HL-60/S4 treated with retinoic acid at 250 ng/mL for 4 days and 3 days (cell line): ENCODE results near the gene CPEB3.

Experiments
- in situ Hi-C: fragments of 300-500 bp; cut with MboI; formaldehyde crosslinking; loops from 2 replicates; pipeline ENCODE4 v1.7.0; 2022; ENCODE audit warnings: low sequenced_read_pairs

CPEB3 gene

DNA sequence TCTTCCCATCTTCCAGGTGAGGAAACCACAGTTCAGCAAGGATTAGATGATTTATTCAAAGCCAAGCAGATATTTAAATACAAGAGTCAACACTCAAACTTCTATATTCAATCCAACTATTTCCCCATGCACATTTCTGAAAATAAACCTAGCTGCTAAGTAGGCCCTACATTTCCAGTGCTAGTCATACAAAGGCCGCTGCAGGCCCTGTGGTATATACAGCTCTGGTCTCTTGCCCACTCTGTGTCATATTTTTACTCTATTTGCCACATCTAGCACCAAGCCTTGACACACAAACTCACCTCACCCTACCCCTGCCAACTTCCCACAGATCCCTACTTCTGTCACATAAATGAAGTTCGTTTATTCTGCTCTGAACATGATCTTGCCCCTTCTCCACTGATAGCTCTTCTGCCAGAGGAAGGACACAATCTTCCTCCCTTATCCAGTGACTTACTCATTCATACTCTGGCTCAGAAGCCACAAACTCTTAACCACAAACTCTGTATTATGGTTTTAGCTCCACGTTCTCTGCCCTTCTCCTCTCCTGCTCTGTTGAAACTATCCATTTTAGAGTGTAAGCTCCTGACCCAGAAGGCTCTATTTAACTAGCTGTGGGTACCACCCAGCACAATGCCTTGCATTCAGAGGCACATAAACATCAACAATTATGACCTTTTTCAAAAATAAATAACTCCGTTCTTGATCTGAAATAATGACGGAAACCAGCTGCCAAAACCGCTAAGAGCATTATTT is 180.7 kb downstream of the CPEB3 start:
- in situ Hi-C loops: no loop called here

GRCh38 chr10:92108747-92109146 is 182.1 kb downstream of the CPEB3 start:
- in situ Hi-C loops: no loop called here

DNA sequence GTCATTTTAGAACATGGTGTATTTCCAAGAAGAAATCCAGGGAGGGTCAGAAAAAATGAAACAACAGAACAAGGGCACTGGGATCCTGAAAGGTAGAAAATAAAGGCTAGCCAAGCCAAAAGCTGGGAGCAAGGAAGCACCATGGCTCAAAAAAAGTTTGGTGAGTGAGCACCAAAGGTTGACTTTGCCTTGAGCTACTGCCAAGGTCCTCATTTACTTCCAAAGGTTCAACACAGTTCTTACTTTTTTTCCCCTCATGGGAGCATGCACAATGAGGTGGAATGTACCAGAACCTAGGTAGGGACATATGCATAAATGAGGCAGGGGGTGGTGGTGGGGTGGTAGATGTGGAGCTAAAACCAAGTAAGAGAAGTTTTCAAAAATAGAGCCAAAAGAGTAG is 182.8 kb downstream of the CPEB3 start:
- in situ Hi-C loops: no loop called here

- in situ Hi-C loops: no loop called here
These were observed 187.3 kb downstream of the CPEB3 start for GRCh38 chr10:92103376-92104090.

GRCh38 chr10:92102601-92103213 is 188.2 kb downstream of the CPEB3 start:
- in situ Hi-C loops: no loop called here

GRCh38 chr10:92094960-92095359 is 195.9 kb downstream of the CPEB3 start:
- in situ Hi-C loops: no loop called here

DNA sequence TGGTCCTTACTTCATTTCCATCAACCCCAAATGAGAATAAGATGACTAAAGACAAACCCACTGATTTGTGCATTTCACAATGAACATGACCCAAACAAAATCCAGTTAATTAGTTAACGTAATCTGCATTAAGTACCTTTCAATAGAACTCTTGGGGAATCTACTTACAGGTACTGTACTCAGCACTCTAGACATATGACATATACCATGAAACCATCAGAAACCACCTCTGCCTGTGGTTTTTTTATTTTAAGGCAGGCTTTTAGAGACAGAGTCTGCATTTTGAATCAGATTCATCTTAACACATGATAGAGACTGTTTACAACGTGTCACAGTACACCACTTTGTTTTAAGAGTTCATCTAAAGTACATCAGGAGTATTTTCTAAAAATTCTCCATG is 198.9 kb downstream of the CPEB3 start:
- in situ Hi-C loops: no loop called here

GRCh38 chr10:92087750-92088395 is 203.0 kb downstream of the CPEB3 start:
- in situ Hi-C loops: loop anchor here (10.0 kb wide), 1 partner anchor 347 kb away; no protein-coding TSS in a partner anchor

DNA sequence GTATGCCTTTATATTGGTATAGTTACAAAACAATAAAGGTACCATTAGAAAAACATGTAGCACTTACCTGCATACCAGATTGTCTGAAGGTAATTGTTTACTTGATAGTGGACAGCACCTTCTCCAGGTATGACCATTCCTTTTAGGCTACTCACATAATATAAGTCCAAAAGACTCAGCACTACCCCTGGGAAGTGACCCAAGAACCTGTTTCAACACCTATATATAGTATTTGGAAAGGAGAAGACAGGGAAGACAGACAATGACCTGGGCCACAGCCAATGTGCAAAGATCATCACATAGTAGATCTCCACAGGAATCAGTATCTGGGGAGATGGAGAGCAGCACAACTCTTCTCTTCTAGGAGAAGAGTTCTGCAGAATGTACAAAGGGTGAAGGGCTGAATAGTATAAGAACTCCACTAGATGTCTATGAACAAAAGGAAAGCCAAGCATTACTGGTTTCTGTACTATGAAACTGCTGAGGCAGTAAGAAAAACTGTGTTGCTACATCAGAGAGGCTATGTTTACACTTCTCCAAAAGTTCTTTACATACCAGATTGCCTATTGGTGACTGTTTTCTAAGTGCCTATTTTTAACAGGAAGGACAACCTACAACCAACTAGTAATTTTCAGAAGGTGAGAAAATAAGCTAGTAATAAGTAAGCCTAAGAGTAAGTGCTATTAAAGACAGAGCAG is 208.1 kb downstream of the CPEB3 start:
- in situ Hi-C loops: loop anchor here (10.0 kb wide), 1 partner anchor 352 kb away; no protein-coding TSS in a partner anchor

DNA sequence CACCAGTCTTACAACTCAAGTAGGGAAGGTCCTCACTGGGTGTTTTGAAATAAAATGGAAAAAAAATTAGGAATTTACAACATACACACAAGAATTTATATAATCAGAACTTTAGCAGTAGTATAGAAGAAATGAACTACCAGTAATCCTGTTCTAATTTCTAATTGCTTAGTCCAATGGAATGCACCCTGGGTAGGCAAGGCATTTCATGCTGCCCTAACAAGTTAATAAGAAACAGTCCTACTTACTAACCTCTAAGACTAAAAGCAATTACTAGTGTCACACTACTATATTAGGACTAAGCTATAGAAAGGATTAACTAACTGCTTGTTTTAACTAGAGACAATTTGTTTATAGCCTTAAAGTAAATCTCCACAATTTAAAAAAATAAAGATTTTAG is 209.2 kb downstream of the CPEB3 start:
- in situ Hi-C loops: loop anchor here (10.0 kb wide), 1 partner anchor 353 kb away; no protein-coding TSS in a partner anchor

DNA sequence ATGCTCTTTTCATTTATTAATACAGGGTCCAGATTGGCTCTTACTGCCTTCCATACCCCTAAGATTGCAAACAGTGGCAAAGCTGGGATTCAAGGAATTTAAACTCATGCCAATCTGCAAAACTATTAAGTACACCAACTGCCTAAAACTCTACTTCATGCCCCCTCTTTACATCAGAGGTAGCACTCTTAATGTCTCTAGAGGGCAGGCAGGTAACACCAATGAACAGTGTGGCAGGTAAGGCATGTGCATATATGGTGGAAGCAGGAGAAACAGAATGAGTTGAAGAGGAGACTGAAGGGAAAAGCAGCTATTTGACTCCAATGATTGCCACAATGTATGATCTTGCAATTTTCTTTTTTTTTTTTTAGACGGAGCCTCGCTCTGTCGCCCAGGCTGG is 210.6 kb downstream of the CPEB3 start:
- in situ Hi-C loops: loop anchor here (10.0 kb wide), 1 partner anchor 355 kb away; no protein-coding TSS in a partner anchor

DNA sequence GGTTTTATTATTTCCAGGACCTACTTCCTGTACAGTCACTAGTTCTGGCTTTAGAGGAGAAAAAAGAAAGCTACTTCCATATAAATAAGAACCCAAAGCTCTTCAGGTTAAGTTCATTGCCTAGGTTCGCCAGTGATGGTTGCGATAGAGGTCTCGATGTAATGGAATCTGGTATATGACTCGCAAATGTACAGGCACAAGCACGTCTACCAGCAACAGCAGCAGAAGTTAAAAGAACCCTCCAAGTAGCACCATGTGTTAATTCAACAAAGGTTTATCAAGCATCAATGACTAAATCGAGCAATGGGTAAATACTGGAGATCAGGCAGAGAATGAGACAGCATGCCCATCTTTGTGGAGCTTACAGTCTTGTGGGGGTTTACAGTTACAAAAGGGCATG is 211.9 kb downstream of the CPEB3 start:
- in situ Hi-C loops: no loop called here

- in situ Hi-C loops: no loop called here
These were observed 214.2 kb downstream of the CPEB3 start for GRCh38 chr10:92076722-92077121.

- in situ Hi-C loops: no loop called here
These were observed 215.0 kb downstream of the CPEB3 start for GRCh38 chr10:92075829-92076228.

DNA sequence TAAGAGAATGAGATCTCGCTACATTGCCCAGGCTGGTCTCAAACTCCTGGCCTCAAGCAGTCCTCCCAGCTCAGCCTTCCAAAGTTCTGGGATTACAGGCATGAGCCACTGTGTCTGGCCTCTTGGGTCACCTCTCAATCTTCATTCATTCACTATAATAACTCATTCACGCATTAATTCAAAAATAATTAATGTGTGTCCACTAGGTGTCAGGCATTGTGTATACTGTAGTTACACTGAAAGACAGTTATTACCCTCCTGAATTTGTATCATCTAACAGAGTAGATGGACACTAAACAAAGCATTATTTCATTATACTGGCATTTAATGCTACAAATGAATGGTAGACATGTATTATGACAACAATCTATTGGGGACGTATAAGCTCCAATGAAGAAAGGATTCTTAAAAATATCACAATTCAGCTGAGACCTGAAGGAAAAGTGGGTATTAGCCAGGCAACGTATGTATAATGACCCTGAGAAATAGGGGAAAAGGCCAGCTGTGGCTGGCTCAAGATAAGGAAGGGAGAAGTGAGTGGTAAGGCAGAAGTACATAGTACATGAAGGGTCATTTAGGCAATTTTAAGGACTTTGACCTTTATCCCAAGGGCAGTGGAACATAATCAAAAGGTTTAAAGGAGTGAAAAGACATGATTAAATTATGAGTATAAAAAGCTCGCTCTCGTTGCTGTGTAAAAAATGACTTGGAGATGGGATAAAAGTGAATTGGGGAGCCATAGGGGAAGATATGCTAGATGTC is 216.6 kb downstream of the CPEB3 start:
- in situ Hi-C loops: no loop called here

DNA sequence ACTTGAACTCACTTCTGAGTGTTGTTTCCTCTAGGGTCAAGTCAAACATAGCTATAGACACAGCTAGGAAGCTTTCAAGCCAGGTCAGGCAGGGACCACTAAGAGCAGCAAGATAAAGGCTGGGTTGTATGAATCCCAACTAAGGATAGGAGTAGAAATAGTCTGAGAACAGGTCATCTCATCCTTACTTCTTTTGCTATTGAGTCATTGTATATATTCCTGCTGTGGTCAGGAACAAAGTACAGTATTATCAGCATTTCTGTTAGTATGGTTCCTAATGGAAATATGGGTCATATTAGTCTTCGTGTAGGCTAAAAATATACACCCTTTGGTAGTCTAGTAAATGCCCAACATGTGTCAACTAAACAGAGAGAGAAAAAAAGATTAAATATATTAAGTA is 222.0 kb downstream of the CPEB3 start:
- in situ Hi-C loops: no loop called here

DNA sequence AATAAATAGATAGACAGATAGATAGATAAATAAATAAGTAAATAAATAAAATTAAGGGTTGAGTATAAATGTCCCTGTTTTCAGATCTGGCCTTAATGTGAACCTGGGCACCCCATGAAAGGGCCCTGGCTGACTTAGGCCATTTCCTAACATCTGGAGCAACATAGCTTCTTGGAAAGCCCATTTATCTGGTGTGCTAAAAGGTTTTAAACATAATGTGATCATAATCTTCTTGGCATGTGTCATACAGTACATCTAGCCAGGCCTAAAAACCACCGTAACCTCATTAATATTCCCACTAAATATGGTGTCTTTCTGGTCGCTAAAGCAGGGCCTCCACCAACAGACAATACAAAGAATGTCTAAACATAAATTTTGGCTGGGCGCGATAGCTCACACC is 224.5 kb downstream of the CPEB3 start:
- in situ Hi-C loops: no loop called here

DNA sequence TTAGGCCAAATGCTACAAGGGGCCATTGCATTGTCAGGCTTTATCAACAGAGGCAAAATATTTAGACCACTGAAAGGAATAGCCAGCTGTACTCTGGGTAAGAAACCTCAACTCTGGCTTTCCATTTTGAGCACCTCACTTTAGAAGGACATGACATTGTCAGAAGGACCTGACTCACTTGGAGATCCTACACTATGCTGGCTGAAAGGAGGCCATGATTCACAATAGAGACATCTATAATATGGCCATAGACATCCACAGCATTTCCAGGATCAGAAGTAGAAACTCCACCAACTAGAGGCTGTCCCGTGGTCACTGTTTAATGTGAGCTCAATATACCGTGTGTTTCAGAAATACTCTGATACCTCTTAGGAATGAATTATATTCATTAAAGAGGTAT is 226.4 kb downstream of the CPEB3 start:
- in situ Hi-C loops: no loop called here

DNA sequence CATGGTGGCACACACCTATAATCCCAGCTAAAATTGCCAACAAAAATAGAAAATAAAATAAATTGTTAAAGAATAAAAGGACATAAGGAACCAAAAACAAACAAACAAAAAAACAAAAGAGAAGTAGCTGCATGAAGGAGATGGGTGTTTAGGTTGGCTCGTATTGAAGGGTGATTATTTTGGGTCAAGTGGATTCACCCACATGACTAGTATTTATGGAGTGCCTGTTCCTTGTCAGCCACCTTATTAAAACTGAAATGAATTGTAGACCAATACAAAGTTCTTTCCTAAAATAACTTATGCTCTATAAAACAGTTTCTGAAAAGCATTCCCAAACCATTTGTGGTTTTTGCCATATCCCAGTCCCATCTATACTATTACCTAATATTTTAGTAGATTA is 228.6 kb downstream of the CPEB3 start:
- in situ Hi-C loops: no loop called here

DNA sequence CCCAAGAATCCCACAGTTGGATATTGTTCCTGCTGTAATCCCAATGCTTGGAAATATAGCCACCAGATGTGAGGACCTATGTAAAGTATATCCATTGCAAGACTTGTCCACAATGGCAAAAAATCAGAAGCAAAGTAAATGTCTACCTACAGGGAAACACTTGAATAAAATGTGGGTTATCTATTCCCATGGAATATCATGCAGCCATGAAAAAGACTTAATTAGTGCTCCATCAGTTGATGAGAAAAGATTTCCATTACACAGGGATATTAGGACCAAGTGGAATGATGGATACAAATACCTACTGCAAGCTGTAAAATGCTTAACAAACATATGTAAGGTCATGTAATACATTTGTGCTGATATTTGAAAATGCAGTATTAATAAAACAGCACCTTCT is 236.1 kb downstream of the CPEB3 start:
- in situ Hi-C loops: no loop called here
